Measurements from ENCODE around the gene OR52K2.

The OR52K2 gene

GRCh38 chr11:4455419-4455818 is 6.3 kb downstream of the OR52K2 start:
- TF ChIP-seq, protein P1, sequence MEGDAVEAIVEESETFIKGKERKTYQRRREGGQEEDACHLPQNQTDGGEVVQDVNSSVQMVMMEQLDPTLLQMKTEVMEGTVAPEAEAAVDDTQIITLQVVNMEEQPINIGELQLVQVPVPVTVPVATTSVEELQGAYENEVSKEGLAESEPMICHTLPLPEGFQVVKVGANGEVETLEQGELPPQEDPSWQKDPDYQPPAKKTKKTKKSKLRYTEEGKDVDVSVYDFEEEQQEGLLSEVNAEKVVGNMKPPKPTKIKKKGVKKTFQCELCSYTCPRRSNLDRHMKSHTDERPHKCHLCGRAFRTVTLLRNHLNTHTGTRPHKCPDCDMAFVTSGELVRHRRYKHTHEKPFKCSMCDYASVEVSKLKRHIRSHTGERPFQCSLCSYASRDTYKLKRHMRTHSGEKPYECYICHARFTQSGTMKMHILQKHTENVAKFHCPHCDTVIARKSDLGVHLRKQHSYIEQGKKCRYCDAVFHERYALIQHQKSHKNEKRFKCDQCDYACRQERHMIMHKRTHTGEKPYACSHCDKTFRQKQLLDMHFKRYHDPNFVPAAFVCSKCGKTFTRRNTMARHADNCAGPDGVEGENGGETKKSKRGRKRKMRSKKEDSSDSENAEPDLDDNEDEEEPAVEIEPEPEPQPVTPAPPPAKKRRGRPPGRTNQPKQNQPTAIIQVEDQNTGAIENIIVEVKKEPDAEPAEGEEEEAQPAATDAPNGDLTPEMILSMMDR (IDR thresholded peaks at IDR 0.05; ENCODE audit: insufficient read depth, low read length, poor library complexity, severe bottlenecking) = no peak
- H3K4me3 ChIP-seq (replicated peaks; ENCODE audit: low read depth, low read length) = no peak overlapping the region
- no peaks in the 10 kb centered on the region for H3K27me3 ChIP-seq (replicated peaks; ENCODE audit: control insufficient read depth, insufficient read depth, low read length)
- H3K36me3 ChIP-seq (ENCODE audit: control insufficient read depth, insufficient read depth, low read length) = no peaks in the 10 kb centered on the region
- no peak for DNase-seq (ENCODE audit: extremely low read depth, insufficient read length)

DNA sequence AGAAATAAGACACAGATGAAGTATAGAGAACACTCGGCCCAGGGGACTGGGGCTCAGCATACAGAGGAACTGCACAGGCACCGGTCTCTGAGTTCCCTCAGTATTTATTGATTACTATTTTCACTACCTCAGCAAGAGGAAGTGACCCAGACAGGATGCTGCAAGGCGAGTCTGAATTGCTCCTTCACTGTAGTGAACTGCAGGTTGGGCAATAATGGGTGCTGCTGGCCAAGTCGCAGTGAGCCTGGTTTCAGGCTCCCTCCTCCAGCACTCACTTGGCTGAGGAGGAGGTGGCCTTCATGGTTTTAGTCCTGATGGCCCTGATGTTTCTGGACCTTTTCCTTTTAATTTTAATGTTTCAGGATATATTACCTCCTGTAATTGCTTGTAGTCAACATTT is 10.4 kb downstream of the OR52K2 start:
- TF ChIP-seq, protein P1 (IDR thresholded peaks at IDR 0.05; ENCODE audit: insufficient read depth, low read length, poor library complexity, severe bottlenecking) = no peak
- H3K36me3 ChIP-seq (ENCODE audit: control insufficient read depth, insufficient read depth, low read length) = no peaks in the 10 kb centered on the region
- H3K27me3 ChIP-seq (replicated peaks; ENCODE audit: control insufficient read depth, insufficient read depth, low read length) = no peaks in the 10 kb centered on the region
- no peak overlapping the region for H3K4me3 ChIP-seq (replicated peaks; ENCODE audit: low read depth, low read length)
- no peak for DNase-seq (ENCODE audit: extremely low read depth, insufficient read length)

GRCh38 chr11:4460151-4460550 is 11.1 kb downstream of the OR52K2 start:
- Histone ChIP-seq H3K27me3 (replicated peaks; ENCODE audit: control insufficient read depth, insufficient read depth, low read length) (no peaks in the 10 kb centered on the region), H3K4me3 (replicated peaks; ENCODE audit: low read depth, low read length) (no peak overlapping the region), H3K36me3 (ENCODE audit: control insufficient read depth, insufficient read depth, low read length) (no peaks in the 10 kb centered on the region)
- no peak for DNase-seq (ENCODE audit: extremely low read depth, insufficient read length)
- TF ChIP-seq, protein P1 (IDR thresholded peaks at IDR 0.05; ENCODE audit: insufficient read depth, low read length, poor library complexity, severe bottlenecking) = no peak

- no peak overlapping the region for H3K4me3 ChIP-seq (replicated peaks; ENCODE audit: low read depth, low read length)
- TF ChIP-seq, protein P1 (IDR thresholded peaks at IDR 0.05; ENCODE audit: insufficient read depth, low read length, poor library complexity, severe bottlenecking) = no peak
- no peaks in the 10 kb centered on the region for H3K27me3 ChIP-seq (replicated peaks; ENCODE audit: control insufficient read depth, insufficient read depth, low read length)
- no peaks in the 10 kb centered on the region for H3K36me3 ChIP-seq (ENCODE audit: control insufficient read depth, insufficient read depth, low read length)
- DNase-seq (ENCODE audit: extremely low read depth, insufficient read length) = no peak
These were observed 15.4 kb downstream of the OR52K2 start for GRCh38 chr11:4464216-4465159.

DNA sequence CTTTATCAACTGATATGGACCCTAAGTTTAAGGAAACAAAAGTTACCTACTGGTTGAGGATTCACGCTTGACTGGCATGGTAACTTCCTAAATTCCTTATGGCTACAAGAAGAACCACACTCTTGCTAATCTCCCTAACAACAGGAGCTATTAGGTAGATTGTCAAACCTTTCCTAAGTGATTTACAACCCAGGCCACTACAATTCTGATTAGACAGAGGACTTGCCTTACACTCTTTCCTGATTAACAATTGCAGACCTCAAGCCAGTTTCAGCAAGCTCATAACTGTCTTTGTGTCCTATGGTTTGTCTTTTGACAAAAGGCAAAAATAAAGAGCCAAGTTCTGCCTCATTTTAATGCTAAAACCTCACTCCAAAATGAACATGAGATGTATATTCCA is 16.3 kb downstream of the OR52K2 start:
- DNase-seq (ENCODE audit: extremely low read depth, insufficient read length) = no peak
- Histone ChIP-seq H3K4me3 (replicated peaks; ENCODE audit: low read depth, low read length) (no peak overlapping the region), H3K36me3 (ENCODE audit: control insufficient read depth, insufficient read depth, low read length) (no peaks in the 10 kb centered on the region), H3K27me3 (replicated peaks; ENCODE audit: control insufficient read depth, insufficient read depth, low read length) (no peaks in the 10 kb centered on the region)
- TF ChIP-seq, protein P1 (IDR thresholded peaks at IDR 0.05; ENCODE audit: insufficient read depth, low read length, poor library complexity, severe bottlenecking) = no peak

All from GM06990 (cell line).